HepG2 (cell line): ENCODE results near the gene B3GAT3. TPM values are rescaled to one million over a fixed set of nuclear protein-coding genes. Genes with fewer than 3 reads are reported as not detected.

Source experiments
- ATF1 ChIP-seq: IDR thresholded peaks from 2 replicates; pipeline ENCODE4 v1.6.1; 2016; ENCODE audit warnings: mild to moderate bottlenecking, control low read depth
- DNMT3B ChIP-seq: conservative IDR thresholded peaks from 2 replicates; pipeline ENCODE4 v1.6.1; 2016; ENCODE audit warnings: missing biosample characterization, control low read depth
- ELF1 ChIP-seq: sonication (generic); formaldehyde crosslinking; IDR thresholded peaks from 2 replicates; pipeline ENCODE4 v1.4.0; 2020; ENCODE audit warnings: missing genetic modification reagents
- GABPB1 ChIP-seq: IDR thresholded peaks from 2 replicates; pipeline ENCODE4 v1.6.1; 2016; ENCODE audit warnings: mild to moderate bottlenecking, missing genetic modification reagents, moderate library complexity, missing compliant biosample characterization
- HDAC2 ChIP-seq: sonication (generic); formaldehyde crosslinking; IDR thresholded peaks from 2 replicates; pipeline ENCODE4 v1.4.0; 2020; ENCODE audit warnings: missing genetic modification reagents
- HOXA3 ChIP-seq: sonication (generic); formaldehyde crosslinking; IDR thresholded peaks from 2 replicates; pipeline ENCODE4 v1.5.0; 2020; ENCODE audit warnings: missing genetic modification reagents
- HOXA5 ChIP-seq: sonication (generic); formaldehyde crosslinking; IDR thresholded peaks from 2 replicates; pipeline ENCODE4 v1.4.0; 2020; ENCODE audit warnings: missing genetic modification reagents
- NCOA2 ChIP-seq: sonication (generic); formaldehyde crosslinking; IDR thresholded peaks from 2 replicates; pipeline ENCODE4 v1.8.0; 2022; ENCODE audit warnings: inconsistent platforms
- NFYB ChIP-seq: sonication (generic); formaldehyde crosslinking; IDR thresholded peaks from 2 replicates; pipeline ENCODE4 v1.4.0; 2020; ENCODE audit warnings: missing genetic modification reagents
- PHF21A ChIP-seq: sonication (generic); formaldehyde crosslinking; IDR thresholded peaks from 2 replicates; pipeline ENCODE4 v1.5.0; 2020; ENCODE audit warnings: mild to moderate bottlenecking, missing genetic modification reagents
- PHF5A ChIP-seq: IDR thresholded peaks from one replicate; pipeline ENCODE4 v1.6.1; 2018; ENCODE audit warnings: low read depth, missing genetic modification reagents; ENCODE audit not compliant: unreplicated experiment
- RAD21 ChIP-seq: fragments of 450-650 bp; formaldehyde crosslinking; IDR thresholded peaks from 2 replicates; pipeline ENCODE4 v1.5.0; 2020; ENCODE audit warnings: mild to moderate bottlenecking
- SNAI1 ChIP-seq: sonication (generic); formaldehyde crosslinking; IDR thresholded peaks from 2 replicates; pipeline ENCODE4 v1.5.0; 2020; ENCODE audit warnings: mild to moderate bottlenecking, missing genetic modification reagents, borderline replicate concordance
- SP1 ChIP-seq, 2 experiments: fragments of 450-650 bp in 1 of 2; sonication (generic) in 1 of 2; formaldehyde crosslinking in 1 of 2; IDR thresholded peaks; 2 replicates each; pipeline versions ENCODE4 v1.4.0 to v1.6.1; 2016 to 2020; ENCODE audit warnings: missing genetic modification reagents in 1 of 2
- SP5 ChIP-seq: IDR thresholded peaks from 2 replicates; pipeline ENCODE4 v1.6.1; 2016; ENCODE audit warnings: low read depth, borderline replicate concordance
- THAP11 ChIP-seq: IDR thresholded peaks from 2 replicates; pipeline ENCODE4 v1.6.1; 2016; ENCODE audit warnings: missing biosample characterization, missing genetic modification reagents
- THYN1 ChIP-seq: sonication (generic); formaldehyde crosslinking; IDR thresholded peaks from 2 replicates; pipeline ENCODE4 v1.8.1; 2023; ENCODE audit warnings: low read depth, mild to moderate bottlenecking, moderate library complexity, missing genetic modification reagents, borderline replicate concordance
- XRCC5 ChIP-seq: fragments of 200-400 bp; formaldehyde crosslinking; optimal IDR thresholded peaks from 2 replicates; pipeline ENCODE3; 2017; ENCODE audit warnings: mild to moderate bottlenecking, low read length
- ZC3H4 ChIP-seq: sonication (generic); formaldehyde crosslinking; IDR thresholded peaks from 2 replicates; pipeline ENCODE4 v1.4.0; 2020; ENCODE audit warnings: missing genetic modification reagents, borderline replicate concordance
- ZFP41 ChIP-seq: sonication (generic); formaldehyde crosslinking; IDR thresholded peaks from 2 replicates; pipeline ENCODE4 v1.4.0; 2020; ENCODE audit warnings: mild to moderate bottlenecking, missing genetic modification reagents, borderline replicate concordance
- ZNF282 ChIP-seq: fragments of 450-650 bp; IDR thresholded peaks from 2 replicates; pipeline ENCODE4 v1.6.1; 2018; ENCODE audit not compliant: partially characterized antibody
- ZNF350 ChIP-seq: sonication (generic); formaldehyde crosslinking; IDR thresholded peaks from 2 replicates; pipeline ENCODE4 v1.4.0; 2020; ENCODE audit warnings: mild to moderate bottlenecking, low read depth, missing genetic modification reagents, borderline replicate concordance
- ZNF501 ChIP-seq: sonication (generic); formaldehyde crosslinking; IDR thresholded peaks from 2 replicates; pipeline ENCODE4 v1.5.1; 2020; ENCODE audit warnings: mild to moderate bottlenecking, moderate library complexity, missing genetic modification reagents
- ZNF552 ChIP-seq: sonication (generic); formaldehyde crosslinking; IDR thresholded peaks from 2 replicates; pipeline ENCODE4 v1.9.0; 2022; ENCODE audit warnings: missing genetic modification reagents, mild to moderate bottlenecking, borderline replicate concordance
- ZNF713 ChIP-seq: sonication (generic); formaldehyde crosslinking; IDR thresholded peaks from 2 replicates; pipeline ENCODE4 v1.4.0; 2020; ENCODE audit warnings: mild to moderate bottlenecking, missing genetic modification reagents
- polyA plus RNA-seq, 8 experiments: library from polyadenylated mRNA; depleted of rRNA in 3 of 8; stranded (reverse) in 7 of 8; unstranded in 1 of 8; fragments of >200 nt; fragmentation: Illumina TruSeq in 4 of 8; extraction: Trizol in 4 of 8; gene quantifications; 2 replicates each; pipeline versions ENCODE4 v1.2.1 to v1.2.3, GENCODE V29; 2011 to 2016; ENCODE audit warnings: low read depth in 4 of 8, missing spikeins in 1 of 8, mixed read lengths in 1 of 8; ENCODE audit not compliant: insufficient read depth in 1 of 8
- total RNA-seq, 5 experiments: library from RNA; depleted of rRNA; stranded (reverse); fragments of >200 nt; fragmentation: Illumina TruSeq; extraction: Trizol; gene quantifications; 2 replicates each; pipeline ENCODE4 v1.2.3, GENCODE V29; 2016; ENCODE audit warnings: low read depth in 1 of 5
- TF ChIP-seq, protein P1 (sequence below): sonication (generic); formaldehyde crosslinking; IDR thresholded peaks from 2 replicates; pipeline ENCODE4 v1.4.0; 2020; ENCODE audit warnings: missing genetic modification reagents
- TF ChIP-seq, protein P2 (sequence below): IDR thresholded peaks from 2 replicates; pipeline ENCODE4 v1.6.1; 2012; ENCODE audit warnings: inconsistent platforms
- TF ChIP-seq, protein P3 (sequence below): IDR thresholded peaks from 2 replicates; pipeline ENCODE4 v1.6.1; 2016; ENCODE audit warnings: low read depth

B3GAT3 gene
- total and polyA plus RNA-seq, 2 of the 13 experiments (the other 11 are each of a cell fraction or from before 2014, with no cell fraction given), result 21.3 to 26.1 TPM

DNA sequence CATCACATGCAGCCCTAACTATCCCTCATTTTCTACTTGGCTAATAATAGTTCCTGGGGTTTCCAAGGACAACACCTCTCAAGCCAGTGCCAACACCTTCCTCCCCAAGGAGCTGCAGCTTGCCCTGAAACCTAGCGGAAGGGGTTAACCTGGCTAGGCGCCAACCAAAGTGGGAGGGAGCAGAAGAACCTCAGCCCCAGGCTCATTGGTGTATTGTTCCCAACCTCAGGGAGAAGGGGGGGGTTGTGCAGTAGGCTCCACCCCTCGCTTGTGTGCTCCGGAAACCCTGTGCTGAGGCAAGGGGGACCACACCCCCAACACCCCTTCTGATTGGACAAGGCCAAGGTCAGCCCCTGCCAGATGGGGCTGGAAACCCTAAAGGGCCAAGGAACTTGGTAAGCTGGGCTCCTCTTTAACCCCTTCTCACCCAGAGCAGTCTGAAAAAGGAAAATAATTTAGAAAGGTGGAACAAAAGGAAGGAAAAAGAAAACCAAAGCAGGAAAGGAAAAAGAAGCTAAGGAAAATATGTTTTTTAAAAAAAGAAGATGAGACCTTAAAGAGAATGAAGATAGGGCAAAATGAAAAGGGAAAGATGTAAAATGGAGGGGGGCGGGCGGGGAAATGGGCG, 22.6 kb downstream of the B3GAT3 start (continued):
- TF ChIP-seq, protein P1, sequence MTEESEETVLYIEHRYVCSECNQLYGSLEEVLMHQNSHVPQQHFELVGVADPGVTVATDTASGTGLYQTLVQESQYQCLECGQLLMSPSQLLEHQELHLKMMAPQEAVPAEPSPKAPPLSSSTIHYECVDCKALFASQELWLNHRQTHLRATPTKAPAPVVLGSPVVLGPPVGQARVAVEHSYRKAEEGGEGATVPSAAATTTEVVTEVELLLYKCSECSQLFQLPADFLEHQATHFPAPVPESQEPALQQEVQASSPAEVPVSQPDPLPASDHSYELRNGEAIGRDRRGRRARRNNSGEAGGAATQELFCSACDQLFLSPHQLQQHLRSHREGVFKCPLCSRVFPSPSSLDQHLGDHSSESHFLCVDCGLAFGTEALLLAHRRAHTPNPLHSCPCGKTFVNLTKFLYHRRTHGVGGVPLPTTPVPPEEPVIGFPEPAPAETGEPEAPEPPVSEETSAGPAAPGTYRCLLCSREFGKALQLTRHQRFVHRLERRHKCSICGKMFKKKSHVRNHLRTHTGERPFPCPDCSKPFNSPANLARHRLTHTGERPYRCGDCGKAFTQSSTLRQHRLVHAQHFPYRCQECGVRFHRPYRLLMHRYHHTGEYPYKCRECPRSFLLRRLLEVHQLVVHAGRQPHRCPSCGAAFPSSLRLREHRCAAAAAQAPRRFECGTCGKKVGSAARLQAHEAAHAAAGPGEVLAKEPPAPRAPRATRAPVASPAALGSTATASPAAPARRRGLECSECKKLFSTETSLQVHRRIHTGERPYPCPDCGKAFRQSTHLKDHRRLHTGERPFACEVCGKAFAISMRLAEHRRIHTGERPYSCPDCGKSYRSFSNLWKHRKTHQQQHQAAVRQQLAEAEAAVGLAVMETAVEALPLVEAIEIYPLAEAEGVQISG (CRISPR knock-in tag), result peak; percentile 82
- TF ChIP-seq ELF1 (CRISPR knock-in tag), result peak; percentile 75
- peak; percentile 69; the same call in 1 of the 2 replicates for TF ChIP-seq DNMT3B (CRISPR knock-in tag)
- TF ChIP-seq PHF5A (CRISPR knock-in tag), result peak; percentile 76
- TF ChIP-seq, protein P2, sequence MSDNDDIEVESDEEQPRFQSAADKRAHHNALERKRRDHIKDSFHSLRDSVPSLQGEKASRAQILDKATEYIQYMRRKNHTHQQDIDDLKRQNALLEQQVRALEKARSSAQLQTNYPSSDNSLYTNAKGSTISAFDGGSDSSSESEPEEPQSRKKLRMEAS, result peak; percentile 69
- TF ChIP-seq NCOA2 (CRISPR knock-in tag), result peak; percentile 20; the same call in 1 of the 2 replicates
- TF ChIP-seq ZNF282, result no peak
- TF ChIP-seq GABPB1, result peak; percentile 87
- no peak for TF ChIP-seq RAD21 (CRISPR knock-in tag)
- TF ChIP-seq HOXA5 (CRISPR knock-in tag), result peak; percentile 51; the same call in 1 of the 2 replicates
- no peak for TF ChIP-seq SNAI1
- TF ChIP-seq THYN1 (CRISPR knock-in tag), result 0 out of 2 replicates have a peak, but pooled peaks have one; percentile 22
- TF ChIP-seq ZNF501 (CRISPR knock-in tag), result peak; percentile 39; the same call in 1 of the 2 replicates
- TF ChIP-seq ZNF552 (CRISPR knock-in tag), result no peak
- TF ChIP-seq ZNF713, result no peak
- TF ChIP-seq ZC3H4 (CRISPR knock-in tag), result no peak
- peak; percentile 84 for TF ChIP-seq XRCC5
- TF ChIP-seq THAP11 (CRISPR knock-in tag), result peak; percentile 85
- TF ChIP-seq HDAC2 (CRISPR knock-in tag), result peak; percentile 55; the same call in 1 of the 2 replicates
- TF ChIP-seq SP1 (IDR thresholded peaks at IDR 0.05), result no peak
- TF ChIP-seq SP1 (CRISPR knock-in tag; IDR thresholded peaks at IDR 0.05), result peak; percentile 78
- peak; percentile 54; the same call in 1 of the 2 replicates for TF ChIP-seq ZNF350 (CRISPR knock-in tag)
- peak; percentile 78 for TF ChIP-seq HOXA3 (CRISPR knock-in tag)
- TF ChIP-seq, protein P3, sequence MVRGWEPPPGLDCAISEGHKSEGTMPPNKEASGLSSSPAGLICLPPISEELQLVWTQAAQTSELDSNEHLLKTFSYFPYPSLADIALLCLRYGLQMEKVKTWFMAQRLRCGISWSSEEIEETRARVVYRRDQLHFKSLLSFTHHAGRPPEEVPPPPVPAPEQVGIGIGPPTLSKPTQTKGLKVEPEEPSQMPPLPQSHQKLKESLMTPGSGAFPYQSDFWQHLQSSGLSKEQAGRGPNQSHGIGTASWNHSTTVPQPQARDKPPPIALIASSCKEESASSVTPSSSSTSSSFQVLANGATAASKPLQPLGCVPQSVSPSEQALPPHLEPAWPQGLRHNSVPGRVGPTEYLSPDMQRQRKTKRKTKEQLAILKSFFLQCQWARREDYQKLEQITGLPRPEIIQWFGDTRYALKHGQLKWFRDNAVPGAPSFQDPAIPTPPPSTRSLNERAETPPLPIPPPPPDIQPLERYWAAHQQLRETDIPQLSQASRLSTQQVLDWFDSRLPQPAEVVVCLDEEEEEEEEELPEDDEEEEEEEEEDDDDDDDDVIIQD (CRISPR knock-in tag), result peak; percentile 64; the same call in 1 of the 2 replicates
- peak; percentile 68; the same call in 1 of the 2 replicates for TF ChIP-seq SP5 (CRISPR knock-in tag)
- TF ChIP-seq PHF21A (CRISPR knock-in tag), result peak; percentile 86
- TF ChIP-seq ATF1 (CRISPR knock-in tag), result peak; percentile 48; the same call in 1 of the 2 replicates
- TF ChIP-seq NFYB (CRISPR knock-in tag), result peak; percentile 83
- no peak for TF ChIP-seq ZFP41
